Activated CD4-positive, alpha-beta T cell treated with anti-CD3 and anti-CD28 coated beads, Interleukin-2, amount 10 ng/mL, durations not matched to agents 24 days and 14 days (primary cell): Measurements from ENCODE around the gene MBP. TPM values are rescaled to one million over a fixed set of nuclear protein-coding genes. Genes with fewer than 3 reads are reported as not detected.

Experiments
- DNase-seq: peaks from one replicate; pipeline ENCODE4 v3.0.0; 2022
- H3K27ac Mint-ChIP-seq: one replicate; pipeline ENCODE4 v1.8.0; 2022; ENCODE audit warnings: mild to moderate bottlenecking, mixed read lengths
- H3K27me3 Mint-ChIP-seq: one replicate; pipeline ENCODE4 v1.8.0; 2022; ENCODE audit warnings: mixed read lengths
- H3K36me3 Mint-ChIP-seq: one replicate; pipeline ENCODE4 v1.8.0; 2022; ENCODE audit warnings: low read depth, mild to moderate bottlenecking, mixed read lengths
- H3K4me1 Mint-ChIP-seq: one replicate; pipeline ENCODE4 v1.8.0; 2021; ENCODE audit warnings: mixed read lengths
- H3K4me3 Mint-ChIP-seq: one replicate; pipeline ENCODE4 v1.8.0; 2022; ENCODE audit warnings: mild to moderate bottlenecking, moderate library complexity, mixed read lengths
- H3K9me3 Mint-ChIP-seq: one replicate; pipeline ENCODE4 v1.8.0; 2021; ENCODE audit warnings: mixed read lengths
- intact Hi-C: fragments of 100-400 bp; cut with micrococcal nuclease; formaldehyde crosslinking; loops from one replicate; pipeline ENCODE4 v1.15.1; 2023
- total RNA-seq: library from RNA; stranded (reverse); gene quantifications from 2 replicates; pipeline ENCODE4 v1.2.3, GENCODE V29; 2022

MBP gene
- total RNA-seq, 1 donor from 2014 or later = 63.1 TPM

DNA sequence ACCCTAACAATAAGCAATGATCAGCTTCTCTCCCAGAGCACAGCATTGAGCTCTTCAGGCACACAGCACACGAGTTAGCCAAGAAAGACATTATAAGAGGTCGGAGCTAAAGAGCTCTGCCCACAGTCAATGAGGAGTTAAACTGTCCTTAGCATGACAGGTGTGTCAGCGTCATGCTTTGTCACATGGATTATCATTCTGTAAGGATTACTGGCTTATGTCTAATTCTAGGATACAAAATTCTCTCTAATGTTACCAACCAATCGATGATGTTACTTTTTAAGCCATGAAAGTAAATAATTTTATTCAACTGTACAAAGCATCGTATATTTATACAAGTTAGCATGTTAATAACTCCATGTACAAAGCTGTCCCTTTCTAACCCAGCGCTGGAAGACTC, 201.4 kb downstream of the MBP start:
- H3K9me3 Mint-ChIP-seq = no peaks in the 10 kb centered on the region
- peaks cover 13% of the 10 kb centered on the region for H3K4me1 Mint-ChIP-seq
- intact Hi-C loops = no loop called here
- H3K4me3 Mint-ChIP-seq = no peak overlapping the region
- no peaks in the 10 kb centered on the region for H3K27me3 Mint-ChIP-seq
- DNase-seq = no peak
- no peak overlapping the region for H3K27ac Mint-ChIP-seq
- peaks cover 43% of the 10 kb centered on the region for H3K36me3 Mint-ChIP-seq

Other genes starting within 250 kb of the MBP start
- gene GALR1, start 117.1 kb upstream of the MBP start, total RNA-seq = not detected in 2 replicates